DMS79 treated with DMSO at 0.1 percent for 48 hours (cell line): ENCODE results near the gene HOXD10.

Source experiments
- DNase-seq: peaks from one replicate; lab custom pipeline; 2025; lab: John Stamatoyannopoulos, UW

HOXD10 gene

GRCh38 chr2:176096243-176096985, 20.2 kb upstream of the HOXD10 start:
- peak; percentile 39 for DNase-seq

GRCh38 chr2:176096986-176097819, 19.4 kb upstream of the HOXD10 start:
- peak; percentile 95 for DNase-seq

DNA sequence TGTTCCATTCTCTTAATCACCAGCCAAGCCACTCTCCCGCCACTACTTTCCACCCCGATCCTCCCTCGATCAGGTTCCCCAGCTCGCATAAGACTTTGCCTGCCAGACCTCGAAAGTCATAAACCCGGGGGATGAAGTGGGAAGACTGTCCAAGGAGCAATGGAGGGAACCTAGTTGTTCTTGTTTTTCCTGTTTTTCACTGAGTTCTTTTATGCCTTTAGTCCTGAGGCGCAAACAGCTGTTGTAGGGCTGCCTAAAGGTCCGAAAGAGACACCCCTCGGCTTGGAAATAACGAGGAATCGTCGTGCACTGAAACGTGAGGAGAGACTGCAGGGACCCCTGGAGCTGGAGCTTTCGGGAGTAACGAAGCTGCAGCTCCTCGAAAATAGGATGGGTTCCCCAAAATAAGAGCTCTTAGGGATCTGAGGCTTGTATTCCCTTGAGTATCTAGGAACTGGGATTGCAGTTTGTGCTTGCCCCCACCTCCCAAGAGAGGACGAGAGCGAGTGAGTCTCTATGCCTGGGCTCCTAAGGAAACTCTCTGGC, 18.7 kb upstream of the HOXD10 start:
- DNase-seq: peak; percentile 75

DNA sequence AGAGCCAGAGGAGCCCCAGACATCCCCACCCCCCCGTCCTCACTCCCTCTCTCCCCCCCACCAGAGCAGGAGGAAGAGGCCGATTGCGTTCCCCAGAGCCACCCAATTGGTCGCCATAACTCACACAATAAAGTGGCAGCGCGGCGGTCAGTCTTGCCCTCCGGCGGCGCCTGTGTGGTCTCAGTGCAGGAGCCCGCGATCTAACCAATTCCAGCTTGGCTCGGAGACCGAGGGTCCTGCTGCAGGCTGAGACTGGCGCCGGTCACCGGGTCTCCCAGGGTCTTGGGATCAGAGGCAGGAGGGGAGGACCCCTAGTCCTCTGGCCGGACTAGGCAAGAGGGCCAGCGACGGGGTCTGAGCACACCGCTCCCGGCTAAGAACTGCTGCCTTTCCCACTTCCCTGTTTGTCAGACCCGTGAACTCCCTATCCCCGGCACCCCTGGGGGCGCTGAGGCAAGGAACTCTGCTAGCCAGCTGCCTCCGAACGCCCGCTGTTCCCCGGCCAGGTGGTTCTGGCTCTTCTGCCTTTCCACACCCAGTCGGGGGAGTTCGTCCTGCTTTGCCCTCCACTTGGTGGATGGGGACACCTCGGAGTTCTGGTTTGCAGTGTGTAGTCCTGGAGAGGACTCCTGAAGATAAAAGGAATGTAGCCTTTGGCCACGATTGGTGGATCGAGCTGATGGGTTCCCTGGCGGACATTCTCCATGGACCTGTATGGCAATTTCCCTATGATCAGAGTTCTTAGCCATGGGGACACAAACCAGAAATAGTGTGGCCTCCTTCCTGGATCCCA, 18.0 kb upstream of the HOXD10 start:
- peak; percentile 64 for DNase-seq

GRCh38 chr2:176099159-176099727, 17.3 kb upstream of the HOXD10 start:
- no peak for DNase-seq

- no peak for DNase-seq
Measured at GRCh38 chr2:176099728-176100546, 16.6 kb upstream of the HOXD10 start, which contains the start of gene HOXD12. TSS of gene HOXD12 (plus strand) at chr2:176099795. CDS start at chr2:176099802, 7 bp downstream.

- DNase-seq: no peak
Measured at GRCh38 chr2:176100547-176101140, 15.9 kb upstream of the HOXD10 start.

- peak; percentile 39 for DNase-seq
Measured at GRCh38 chr2:176101216-176101830, 15.3 kb upstream of the HOXD10 start.

DNA sequence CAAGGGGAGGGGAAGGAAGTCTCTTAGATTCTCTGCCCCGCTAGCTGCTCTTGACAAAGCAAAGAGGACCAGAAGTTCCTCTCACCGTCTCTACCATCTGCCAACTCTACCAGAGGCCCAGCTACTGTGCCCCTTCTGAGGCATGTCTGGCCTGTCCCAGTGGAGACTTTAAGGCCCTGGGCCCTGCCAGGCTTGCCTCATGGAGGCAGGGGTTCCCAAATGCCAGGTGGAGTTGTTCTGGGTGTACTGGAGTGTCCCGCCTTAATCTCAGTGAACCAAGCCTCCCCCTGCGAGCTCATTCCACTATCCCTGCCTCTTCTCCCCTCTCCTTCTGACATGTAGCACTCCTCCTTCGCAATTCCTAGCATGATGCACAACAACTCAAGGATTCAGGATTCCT, 14.7 kb upstream of the HOXD10 start:
- DNase-seq: no peak

DNA sequence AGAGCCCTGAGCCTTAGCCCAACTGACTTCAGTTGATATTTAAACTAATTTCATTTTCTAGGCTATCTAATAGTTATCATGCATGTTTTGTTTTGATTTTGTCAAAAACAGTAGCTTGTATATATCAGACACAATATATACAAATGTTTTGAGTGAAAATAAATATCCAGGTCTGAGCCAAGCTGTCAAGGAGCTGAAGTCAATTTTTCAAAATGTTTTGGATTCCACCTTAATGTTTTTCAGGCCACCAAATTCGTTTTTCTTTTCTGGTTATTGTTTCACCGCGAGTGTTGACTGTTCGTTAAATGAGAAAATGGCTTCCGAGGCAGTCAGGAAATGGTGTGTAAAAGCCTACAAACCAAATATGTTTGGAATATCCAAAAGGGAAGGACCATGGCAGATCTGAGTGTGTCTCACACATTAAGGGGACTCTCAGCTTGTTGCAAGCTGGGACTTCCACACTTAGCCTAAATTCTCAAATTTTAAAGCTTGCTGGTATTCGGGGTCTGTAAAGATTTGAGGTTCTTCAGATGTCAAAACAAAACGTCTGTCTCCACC, 14.2 kb upstream of the HOXD10 start:
- no peak for DNase-seq

DNA sequence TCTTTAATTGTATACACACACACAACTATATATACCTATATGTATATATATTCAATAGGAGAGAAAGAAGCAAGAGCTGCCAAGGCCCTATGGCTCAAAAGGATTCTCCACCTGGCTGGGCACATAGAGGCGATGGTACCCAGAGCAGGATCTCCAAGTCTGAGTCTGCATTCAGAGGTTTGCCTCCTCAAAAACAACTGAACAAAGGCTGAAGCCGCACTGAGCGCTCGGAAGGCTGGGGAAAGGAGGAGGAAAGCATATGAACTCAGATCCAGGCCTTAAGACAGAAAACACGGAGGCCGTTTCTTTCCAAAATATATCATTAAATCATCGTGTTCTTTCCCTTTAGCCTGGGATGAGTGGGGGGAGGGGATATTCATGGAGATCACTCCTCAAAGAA, 13.4 kb upstream of the HOXD10 start:
- no peak for DNase-seq

DNA sequence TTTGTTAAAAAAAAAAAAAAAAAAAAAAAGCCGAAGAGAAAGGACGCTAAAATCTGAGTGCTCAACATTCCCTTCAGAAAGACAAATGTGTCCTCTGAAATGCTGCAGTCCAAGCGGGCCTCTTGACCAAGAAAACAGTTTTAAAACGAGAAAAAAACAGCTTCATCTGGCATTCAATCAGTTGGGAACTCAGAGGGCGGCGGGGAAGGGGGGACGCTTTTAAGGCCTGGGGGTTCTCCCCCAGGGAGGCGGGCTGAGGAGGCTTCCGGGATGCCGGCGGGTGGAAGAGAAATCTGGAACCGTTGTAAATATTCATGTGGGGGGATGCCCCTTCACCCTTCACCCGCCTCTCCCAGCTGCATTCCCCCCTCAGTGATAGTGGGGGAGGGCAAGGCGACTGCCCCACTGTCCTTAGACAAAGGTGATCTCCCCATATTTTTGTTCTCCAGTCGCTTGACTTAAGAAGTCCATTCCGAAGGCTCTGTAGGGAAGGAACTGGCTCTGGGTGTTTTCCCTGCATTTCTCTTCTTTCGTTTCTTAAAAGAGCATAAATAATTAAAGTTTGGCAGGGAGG, 12.7 kb upstream of the HOXD10 start:
- DNase-seq: no peak

DNA sequence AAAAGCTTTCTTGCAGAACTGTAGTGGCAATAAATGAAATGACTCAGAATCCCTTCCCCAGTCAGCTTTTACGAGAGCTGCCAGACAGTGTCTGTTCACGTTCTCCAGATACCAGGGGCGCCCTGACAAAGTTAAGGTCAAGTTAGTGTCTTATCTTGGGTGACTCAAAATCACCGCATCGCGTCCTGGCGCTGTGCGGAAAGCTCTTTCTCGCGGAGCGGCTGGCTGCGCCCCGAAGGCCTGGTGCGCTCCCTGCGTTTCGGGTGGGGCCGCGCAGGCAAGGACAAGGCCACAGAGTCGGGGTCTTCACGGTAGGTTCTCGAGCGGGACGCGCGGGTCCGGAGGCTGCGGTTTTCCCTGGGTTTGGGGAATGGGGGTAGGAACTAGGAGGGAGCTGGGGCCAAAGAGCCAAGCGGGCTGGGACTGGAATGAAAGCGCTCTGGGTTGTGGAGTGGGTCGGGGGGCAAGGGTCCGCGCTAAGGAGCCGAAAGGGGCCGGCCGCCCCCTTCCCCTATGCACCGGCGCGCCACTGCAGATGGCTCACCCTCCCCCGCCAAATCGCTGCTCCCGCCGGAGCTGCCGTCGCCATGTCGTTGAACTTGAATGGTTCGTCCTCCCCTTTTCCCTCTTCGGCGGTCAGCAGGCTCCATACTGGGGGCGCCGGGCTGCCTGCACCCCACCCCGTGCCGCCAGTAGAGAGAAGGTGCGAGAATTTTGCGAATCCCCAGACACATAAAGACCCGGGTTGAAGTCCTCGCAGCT, 12.1 kb upstream of the HOXD10 start:
- DNase-seq: no peak

- DNase-seq: no peak
Measured at GRCh38 chr2:176105078-176105729, 11.4 kb upstream of the HOXD10 start.

DNA sequence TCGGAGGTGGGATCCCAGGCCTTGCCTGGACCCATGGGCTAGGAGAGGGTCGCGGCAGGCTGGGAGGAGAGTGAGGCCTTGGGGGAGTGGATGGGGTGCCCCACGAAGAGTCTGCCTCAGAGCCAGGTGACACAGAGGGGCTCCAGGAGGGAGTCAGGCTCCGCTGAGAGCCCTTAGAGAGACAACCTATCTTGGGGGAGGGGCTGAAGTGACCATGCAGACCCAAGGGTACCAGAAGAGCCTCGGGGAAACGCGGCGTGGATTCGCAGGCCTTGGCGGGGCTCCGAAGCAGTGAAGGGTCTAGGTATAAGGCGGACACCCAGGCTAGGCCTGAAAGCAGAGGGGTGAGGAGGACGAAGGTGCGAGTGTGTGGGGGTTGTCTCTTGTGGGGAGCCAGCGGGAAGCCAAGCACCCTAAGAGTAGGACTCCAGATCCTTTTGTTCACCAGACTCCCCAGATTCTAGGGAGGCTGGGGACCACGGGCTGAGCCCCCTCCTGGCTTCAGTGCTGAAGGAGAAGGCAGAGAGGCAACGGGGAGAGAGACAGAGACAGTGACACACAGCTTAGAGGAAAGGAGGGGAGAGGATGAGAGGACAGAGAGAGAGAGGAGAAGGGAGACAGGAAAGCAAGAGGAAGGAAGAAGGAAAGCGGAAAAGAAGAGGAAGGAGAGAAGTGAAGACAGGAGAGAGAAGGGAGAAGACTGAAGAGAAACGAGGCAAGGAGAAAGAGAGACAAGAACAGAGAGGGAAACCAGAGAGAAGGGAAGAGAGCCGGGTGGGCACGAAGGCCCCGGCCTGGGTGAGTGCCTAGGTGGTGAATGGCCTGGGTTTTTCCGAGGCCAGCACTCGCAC, 10.6 kb upstream of the HOXD10 start:
- DNase-seq: peak; percentile 40

DNA sequence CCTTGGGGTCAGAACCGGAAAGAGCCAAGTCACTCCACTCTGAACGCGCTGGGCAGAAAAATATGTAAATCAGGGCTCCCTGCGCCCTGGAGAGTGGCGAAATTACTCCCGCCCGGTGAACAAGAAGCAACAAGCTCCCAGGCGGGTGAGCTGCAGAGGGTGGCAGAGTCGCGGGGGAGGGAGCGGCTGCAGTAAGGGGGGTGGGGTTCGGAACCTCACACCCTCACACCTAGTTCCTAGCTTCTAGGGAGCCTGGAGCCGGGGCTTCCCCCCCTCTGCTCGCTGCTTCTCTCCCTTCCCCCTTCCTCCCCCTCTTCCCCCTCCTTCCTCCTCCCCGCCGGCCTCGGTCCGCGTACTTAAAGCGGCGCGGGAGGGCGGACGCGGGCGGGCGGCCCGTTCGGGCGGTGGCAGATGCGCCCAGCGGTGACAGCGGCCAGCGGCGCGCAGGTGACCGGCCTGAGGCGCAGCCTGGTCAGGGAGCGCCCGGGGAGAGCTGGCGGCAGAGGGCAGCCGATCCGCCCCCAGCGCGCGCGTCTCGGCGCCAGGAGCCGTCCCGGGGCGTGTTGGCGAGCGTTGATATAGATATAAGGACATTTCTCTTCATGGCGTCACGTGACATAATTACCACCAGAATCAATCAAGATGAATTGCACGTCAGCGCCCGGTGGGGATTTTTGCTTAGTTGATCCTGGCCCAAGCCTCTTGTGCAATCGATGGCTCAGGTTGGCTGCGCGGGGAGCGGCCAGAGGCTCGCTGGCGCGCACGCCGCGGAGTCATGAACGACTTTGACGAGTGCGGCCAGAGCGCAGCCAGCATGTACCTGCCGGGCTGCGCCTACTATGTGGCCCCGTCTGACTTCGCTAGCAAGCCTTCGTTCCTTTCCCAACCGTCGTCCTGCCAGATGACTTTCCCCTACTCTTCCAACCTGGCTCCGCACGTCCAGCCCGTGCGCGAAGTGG, 9.7 kb upstream of the HOXD10 start, which contains the start of gene HOXD11:
TSS of gene HOXD11 (plus strand) at position 700 of the 959 bp plus-strand sequence. CDS start at position 776, 76 bp downstream.
- peak; percentile 76 for DNase-seq
